ENCODE measurements around the gene RNF212.

The RNF212 gene

DNA sequence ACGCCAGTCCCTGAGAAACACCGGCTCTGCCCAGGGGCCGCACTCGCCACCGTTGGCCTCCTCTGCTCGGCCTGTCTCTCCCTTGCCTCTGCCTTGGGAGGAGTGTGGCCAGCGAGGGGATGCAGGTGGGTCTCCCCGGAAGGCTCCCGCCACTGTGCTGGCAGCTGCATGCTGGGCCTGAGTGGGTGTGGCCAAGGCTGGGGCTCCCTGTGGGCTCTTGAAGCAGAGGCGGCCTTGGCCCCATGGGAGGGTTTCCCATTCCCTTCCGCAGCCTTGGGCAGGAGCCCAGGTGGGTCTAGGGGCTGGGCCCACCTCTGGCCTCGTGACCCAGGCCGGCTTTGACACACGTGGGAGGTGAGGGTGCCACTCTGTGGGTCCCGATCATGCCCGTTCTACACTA, 82.8 kb downstream of the RNF212 start:
- DNase-seq = no peak

DNA sequence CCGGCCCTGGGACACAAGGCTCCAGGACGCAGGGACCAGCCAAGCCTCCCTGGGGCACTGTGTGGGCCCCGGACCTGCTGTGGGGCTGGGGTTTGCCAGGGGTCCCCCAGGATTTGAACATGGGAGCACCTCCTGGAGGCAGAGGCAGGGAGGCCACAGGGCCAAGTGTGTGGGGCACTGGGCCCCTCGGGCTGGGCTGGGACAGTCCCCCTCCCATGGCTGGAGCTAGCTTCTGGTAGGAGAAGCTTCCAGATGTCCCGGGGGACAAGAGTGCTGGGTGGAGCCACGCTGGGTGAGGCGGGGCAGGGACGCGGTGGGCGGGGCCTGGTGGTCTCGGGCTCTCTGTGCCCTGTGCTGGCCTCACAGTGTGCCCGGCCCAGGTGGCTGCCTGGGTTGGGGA, 83.3 kb downstream of the RNF212 start:
- DNase-seq = no peak

DNA sequence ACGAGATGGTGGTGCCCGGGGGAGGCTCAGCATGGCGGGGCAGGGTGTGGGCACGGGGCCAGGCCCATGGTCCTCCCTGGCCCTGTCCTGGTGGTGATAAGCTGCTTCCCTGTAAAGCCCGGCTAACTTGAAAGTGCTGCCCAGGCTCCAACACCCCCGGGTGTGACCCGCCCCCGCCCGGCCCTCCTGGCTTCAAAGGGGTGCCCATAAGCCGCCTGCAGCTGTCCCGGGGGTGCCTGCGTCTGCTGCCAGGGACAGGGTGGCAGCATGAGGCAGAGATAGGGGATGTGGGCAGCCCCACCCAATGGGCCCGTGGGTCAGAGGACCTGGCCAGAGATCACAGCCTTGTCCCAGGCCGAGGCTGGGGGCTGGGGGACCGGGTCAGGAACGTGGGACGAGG, 83.8 kb downstream of the RNF212 start:
- no peak for DNase-seq

DNA sequence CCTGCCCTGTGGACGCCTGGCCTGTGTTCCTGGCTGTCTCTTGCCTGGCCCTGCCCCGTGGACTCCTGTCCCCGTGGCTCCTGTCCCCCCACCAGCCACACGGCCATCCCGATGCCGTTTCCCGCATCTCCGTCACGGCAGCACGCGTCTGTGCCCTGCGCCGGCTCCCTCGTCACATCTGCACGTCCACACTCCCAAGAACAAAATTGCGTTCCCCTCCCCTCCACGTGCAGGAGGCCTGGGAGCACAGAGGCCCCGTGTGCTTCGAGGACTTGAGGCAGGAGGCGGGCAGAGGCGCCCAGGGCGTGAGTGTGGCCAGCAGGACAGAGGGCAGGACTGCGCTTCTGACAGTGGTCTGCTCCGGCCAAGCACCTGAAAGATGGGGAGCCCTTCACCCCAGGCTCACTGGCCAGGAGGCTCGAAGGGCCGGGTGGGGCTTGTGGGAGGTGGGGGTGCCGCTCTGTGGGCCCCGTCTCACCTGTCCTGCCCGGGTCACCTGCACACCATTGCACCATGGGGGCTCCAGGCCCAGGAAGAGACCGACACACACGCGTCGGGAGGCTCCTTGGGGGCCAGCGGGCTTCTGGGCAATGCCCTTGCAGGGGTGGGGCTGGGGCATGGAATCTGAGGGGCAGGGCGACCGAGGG, 84.7 kb downstream of the RNF212 start:
- DNase-seq = no peak

DNA sequence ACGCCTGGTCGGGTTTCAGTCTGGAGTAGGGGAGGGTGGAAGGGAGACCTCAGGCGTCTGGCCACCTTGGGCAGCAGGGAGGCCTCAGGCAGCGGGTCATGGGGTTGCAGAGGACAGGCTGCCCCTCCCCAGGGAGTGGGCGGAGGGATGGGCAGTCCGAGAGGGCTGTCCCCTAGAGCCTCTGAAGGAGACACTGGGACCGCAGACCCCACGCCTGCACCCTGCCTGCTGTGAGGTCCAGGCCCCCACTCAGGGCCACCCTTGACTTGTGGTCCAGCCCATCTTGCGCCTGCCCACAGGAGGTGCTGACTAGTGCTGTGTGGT, 85.5 kb downstream of the RNF212 start:
- no peak for DNase-seq

DNA sequence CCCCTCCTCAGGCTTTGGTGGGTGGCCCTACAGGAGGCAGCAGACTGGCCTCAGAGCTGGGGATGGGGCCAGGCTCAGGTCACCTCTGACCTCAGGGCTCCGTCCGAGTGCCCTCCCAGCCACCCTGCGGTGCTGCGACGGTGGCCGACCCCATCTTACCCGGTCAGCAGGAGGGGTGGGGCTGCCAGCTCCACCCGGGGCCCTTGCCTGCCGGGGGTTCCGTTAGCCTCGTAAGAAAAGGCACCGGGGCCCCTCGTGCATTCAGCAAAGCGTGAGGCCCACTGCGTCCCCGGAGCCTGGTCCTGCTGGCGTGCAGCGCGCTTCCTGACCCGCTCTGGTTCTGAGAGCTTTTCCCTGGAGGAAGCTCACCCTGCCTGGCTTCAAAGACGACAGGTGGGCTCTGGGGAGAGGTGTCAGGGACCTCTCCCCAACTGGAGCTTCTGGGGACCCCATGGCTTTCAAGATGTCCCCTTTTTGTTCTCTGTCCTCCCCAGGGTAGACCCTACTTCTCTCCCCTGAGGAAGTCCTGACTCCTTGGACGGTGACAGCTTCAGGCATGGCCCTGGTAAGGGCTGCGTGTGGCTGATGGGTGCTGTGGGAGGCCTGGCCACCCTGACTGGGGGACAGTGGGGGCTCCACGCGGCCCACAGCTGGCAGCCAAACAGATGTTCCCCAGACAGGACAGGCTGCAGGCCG, 86.0 kb downstream of the RNF212 start:
- DNase-seq = no peak

DNA sequence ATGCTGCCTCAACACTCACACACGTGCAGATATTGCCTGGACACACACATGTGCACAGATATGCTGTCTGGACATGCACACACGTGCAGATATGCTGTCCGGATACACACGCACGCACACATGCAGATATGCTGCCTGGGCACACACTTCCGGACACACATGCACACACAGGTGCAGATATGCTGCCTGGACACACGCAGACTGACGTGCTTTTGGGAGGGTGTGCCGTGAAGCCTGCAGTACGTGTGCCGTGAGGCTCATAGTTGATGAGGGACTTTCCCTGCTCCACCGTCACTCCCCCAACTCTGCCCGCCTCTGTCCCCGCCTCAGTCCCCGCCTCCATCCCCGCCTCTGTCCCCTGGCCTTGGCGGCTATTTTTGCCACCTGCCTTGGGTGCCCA, 87.2 kb downstream of the RNF212 start:
- DNase-seq = no peak

GRCh38 chr4:1024882-1025545, 88.3 kb downstream of the RNF212 start:
- DNase-seq = no peak

- DNase-seq = no peak
These were observed 89.2 kb downstream of the RNF212 start for GRCh38 chr4:1023895-1024740.

DNA sequence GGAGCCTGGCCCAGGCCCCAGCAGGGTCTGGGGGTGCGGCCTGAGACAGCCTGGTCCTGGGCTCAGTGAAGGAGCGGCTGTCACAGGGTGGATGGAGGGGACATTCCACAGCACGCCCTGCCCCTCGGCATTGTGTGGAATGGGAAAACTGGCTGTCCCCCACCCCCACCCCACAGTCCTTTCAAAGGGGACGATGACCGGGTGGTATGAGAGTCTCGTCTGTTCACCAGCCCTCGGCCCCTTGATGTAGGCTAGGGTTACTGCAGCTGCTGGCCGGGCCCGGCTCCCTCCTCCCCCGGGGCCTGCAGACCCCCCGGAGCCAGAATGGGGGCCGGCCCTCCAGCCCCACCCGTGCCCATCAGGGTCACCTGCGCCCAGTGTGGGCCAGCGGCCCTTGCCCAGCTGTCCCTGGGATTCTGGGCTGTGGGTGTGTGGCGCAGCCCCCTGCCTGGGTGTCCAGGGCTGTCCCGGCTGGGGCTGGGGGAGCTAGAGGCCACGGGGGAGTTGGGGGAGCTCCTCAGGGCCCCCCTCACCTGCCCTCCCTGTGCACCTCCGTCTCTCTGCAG, 90.2 kb downstream of the RNF212 start:
- DNase-seq = no peak

DNA sequence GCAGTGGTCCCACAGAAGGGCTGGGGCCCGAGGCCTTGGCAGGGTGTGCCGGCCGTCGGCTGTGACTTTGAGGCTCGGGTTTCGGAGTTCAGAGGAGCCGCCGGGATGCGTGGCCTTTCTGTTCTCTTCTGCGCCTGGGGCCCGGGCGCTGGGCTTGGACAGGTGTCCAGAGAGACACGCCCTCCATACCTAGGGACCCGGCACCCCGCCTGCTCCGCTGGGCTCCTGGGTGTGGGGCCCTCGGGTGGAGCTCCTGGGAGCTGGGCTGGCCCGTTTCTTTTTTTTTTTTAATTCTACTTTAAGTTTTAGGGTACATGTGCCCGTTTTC, 90.7 kb downstream of the RNF212 start:
- DNase-seq = no peak

- DNase-seq = no peak
These were observed 91.2 kb downstream of the RNF212 start for GRCh38 chr4:1022051-1022738.

Measured in T1000 (cell line).